Measurements from ENCODE around the gene RALGPS1. TPM values are rescaled to one million over a fixed set of nuclear protein-coding genes. Genes with fewer than 3 reads are reported as not detected.

Gene RALGPS1
- total and polyA plus RNA-seq, 5 donors from 2014 or later, result 1.8 to 10.3 (median 3.3) TPM

- no peak for DNase-seq
- Mint-ChIP-seq H3K36me3 (no peaks in the 10 kb centered on the region), H3K4me1 (peaks cover 0 to 8% (median 5%) of the 10 kb centered on the region in 4 donors), H3K27ac (no peak overlapping the region), H3K9me3 (peaks cover 0 to 1% (median 0%) of the 10 kb centered on the region in 7 donors), H3K4me3 (no peak overlapping the region), H3K27me3 (peaks cover 13% of the 10 kb centered on the region)
- H3K27me3 ChIP-seq (ENCODE audit: control insufficient read depth, insufficient read depth, low read length), result no peaks in the 10 kb centered on the region
- ATAC-seq (ENCODE audit: low read depth in 2 of 2), result no peak
- no peaks in the 10 kb centered on the region for H3K36me3 ChIP-seq (ENCODE audit: control insufficient read depth, insufficient read depth, low read length)
- no peaks in the 10 kb centered on the region for H3K4me1 ChIP-seq (ENCODE audit: control insufficient read depth, insufficient read depth, low read length, poor library complexity, severe bottlenecking)
- H3K9me3 ChIP-seq (ENCODE audit: control insufficient read depth in 2 of 2, low read length in 2 of 2), result no peaks in the 10 kb centered on the region
- H3K27ac ChIP-seq (ENCODE audit: insufficient read depth, low read length, poor library complexity, severe bottlenecking), result no peak overlapping the region
- no peak overlapping the region for H3K4me3 ChIP-seq (ENCODE audit: low read depth, low read length)
These were observed 27.8 kb downstream of the RALGPS1 start for GRCh38 chr9:126942399-126942798.

DNA sequence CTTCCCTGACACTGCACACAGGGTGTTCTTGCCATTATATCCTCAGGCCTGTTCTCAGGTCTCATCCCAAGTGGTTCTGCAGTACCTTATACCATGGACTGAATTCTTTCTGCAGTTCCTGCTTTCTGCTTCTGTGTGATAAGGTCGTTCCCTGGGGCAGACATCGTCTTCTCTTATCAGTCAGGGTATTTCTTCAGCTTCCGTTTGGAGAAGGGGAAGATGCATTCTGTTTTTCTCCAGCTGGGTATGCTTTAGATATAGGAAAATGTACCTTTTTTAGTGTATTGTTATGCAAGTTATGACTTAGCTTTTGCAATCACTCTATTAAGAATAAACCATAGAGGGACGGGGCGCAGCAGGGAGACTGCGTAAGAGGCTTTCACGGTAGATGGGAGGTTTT lies 31.1 kb downstream of the RALGPS1 start:
- Mint-ChIP-seq H3K9me3 (peaks cover 0 to 1% (median 0%) of the 10 kb centered on the region in 7 donors), H3K4me3 (no peak overlapping the region), H3K36me3 (no peaks in the 10 kb centered on the region), H3K27ac (peak overlapping the region in 1 of 3 donors; percentile 5), H3K4me1 (peaks cover 0 to 3% (median 1%) of the 10 kb centered on the region in 4 donors), H3K27me3 (peaks cover 10% of the 10 kb centered on the region)
- no peaks in the 10 kb centered on the region for H3K27me3 ChIP-seq (ENCODE audit: control insufficient read depth, insufficient read depth, low read length)
- no peak overlapping the region for H3K27ac ChIP-seq (ENCODE audit: insufficient read depth, low read length, poor library complexity, severe bottlenecking)
- no peak for ATAC-seq (ENCODE audit: low read depth in 2 of 2)
- H3K4me1 ChIP-seq (ENCODE audit: control insufficient read depth, insufficient read depth, low read length, poor library complexity, severe bottlenecking), result no peaks in the 10 kb centered on the region
- H3K4me3 ChIP-seq (ENCODE audit: low read depth, low read length), result no peak overlapping the region
- DNase-seq, result no peak
- no peaks in the 10 kb centered on the region for H3K36me3 ChIP-seq (ENCODE audit: control insufficient read depth, insufficient read depth, low read length)
- H3K9me3 ChIP-seq (ENCODE audit: control insufficient read depth in 2 of 2, low read length in 2 of 2), result no peaks in the 10 kb centered on the region

- no peaks in the 10 kb centered on the region for H3K36me3 Mint-ChIP-seq
- no peak overlapping the region for H3K4me3 Mint-ChIP-seq
- H3K4me1 Mint-ChIP-seq, result no peaks in the 10 kb centered on the region
- Histone ChIP-seq H3K27ac (ENCODE audit: insufficient read depth, low read length, poor library complexity, severe bottlenecking) (no peak overlapping the region), H3K27me3 (ENCODE audit: control insufficient read depth, insufficient read depth, low read length) (no peaks in the 10 kb centered on the region), H3K4me1 (ENCODE audit: control insufficient read depth, insufficient read depth, low read length, poor library complexity, severe bottlenecking) (no peaks in the 10 kb centered on the region), H3K36me3 (ENCODE audit: control insufficient read depth, insufficient read depth, low read length) (no peaks in the 10 kb centered on the region), H3K9me3 (ENCODE audit: control insufficient read depth in 2 of 2, low read length in 2 of 2) (no peaks in the 10 kb centered on the region), H3K4me3 (ENCODE audit: low read depth, low read length) (no peak overlapping the region)
- H3K27me3 Mint-ChIP-seq, result no peaks in the 10 kb centered on the region
- no peak overlapping the region for H3K27ac Mint-ChIP-seq
- DNase-seq (peak in 1 of 3 donors; percentile 31), ATAC-seq (ENCODE audit: low read depth in 2 of 2) (no peak)
- H3K9me3 Mint-ChIP-seq, result peaks cover 0 to 1% (median 0%) of the 10 kb centered on the region in 7 donors
These were observed 32.9 kb downstream of the RALGPS1 start for GRCh38 chr9:126947529-126947928.

- no peak overlapping the region for H3K27ac ChIP-seq (ENCODE audit: insufficient read depth, low read length, poor library complexity, severe bottlenecking)
- Mint-ChIP-seq H3K27ac (peak overlapping the region in 1 of 3 donors; percentile 85), H3K27me3 (no peaks in the 10 kb centered on the region), H3K9me3 (no peaks in the 10 kb centered on the region), H3K36me3 (no peaks in the 10 kb centered on the region), H3K4me1 (no peaks in the 10 kb centered on the region), H3K4me3 (no peak overlapping the region)
- no peak for DNase-seq
- H3K9me3 ChIP-seq (ENCODE audit: control insufficient read depth in 2 of 2, low read length in 2 of 2), result no peaks in the 10 kb centered on the region
- ATAC-seq (ENCODE audit: low read depth in 2 of 2), result no peak
- H3K4me1 ChIP-seq (ENCODE audit: control insufficient read depth, insufficient read depth, low read length, poor library complexity, severe bottlenecking), result no peaks in the 10 kb centered on the region
- H3K27me3 ChIP-seq (ENCODE audit: control insufficient read depth, insufficient read depth, low read length), result no peaks in the 10 kb centered on the region
- no peak overlapping the region for H3K4me3 ChIP-seq (ENCODE audit: low read depth, low read length)
- no peaks in the 10 kb centered on the region for H3K36me3 ChIP-seq (ENCODE audit: control insufficient read depth, insufficient read depth, low read length)
These were observed 37.8 kb downstream of the RALGPS1 start for GRCh38 chr9:126952205-126952977.

GRCh38 chr9:126953041-126953809 lies 38.6 kb downstream of the RALGPS1 start:
- H3K4me3 Mint-ChIP-seq, result no peak overlapping the region
- no peak for ATAC-seq (ENCODE audit: low read depth in 2 of 2)
- Histone ChIP-seq H3K4me3 (ENCODE audit: low read depth, low read length) (no peak overlapping the region), H3K36me3 (ENCODE audit: control insufficient read depth, insufficient read depth, low read length) (no peaks in the 10 kb centered on the region), H3K27ac (ENCODE audit: insufficient read depth, low read length, poor library complexity, severe bottlenecking) (no peak overlapping the region), H3K4me1 (ENCODE audit: control insufficient read depth, insufficient read depth, low read length, poor library complexity, severe bottlenecking) (no peaks in the 10 kb centered on the region), H3K27me3 (ENCODE audit: control insufficient read depth, insufficient read depth, low read length) (no peaks in the 10 kb centered on the region), H3K9me3 (ENCODE audit: control insufficient read depth in 2 of 2, low read length in 2 of 2) (no peaks in the 10 kb centered on the region)
- no peaks in the 10 kb centered on the region for H3K4me1 Mint-ChIP-seq
- no peak for DNase-seq
- H3K27me3 Mint-ChIP-seq, result no peaks in the 10 kb centered on the region
- H3K27ac Mint-ChIP-seq, result no peak overlapping the region
- H3K36me3 Mint-ChIP-seq, result no peaks in the 10 kb centered on the region
- no peaks in the 10 kb centered on the region for H3K9me3 Mint-ChIP-seq

- Histone ChIP-seq H3K4me1 (ENCODE audit: control insufficient read depth, insufficient read depth, low read length, poor library complexity, severe bottlenecking) (no peaks in the 10 kb centered on the region), H3K27ac (ENCODE audit: insufficient read depth, low read length, poor library complexity, severe bottlenecking) (no peak overlapping the region), H3K36me3 (ENCODE audit: control insufficient read depth, insufficient read depth, low read length) (no peaks in the 10 kb centered on the region), H3K4me3 (ENCODE audit: low read depth, low read length) (no peak overlapping the region), H3K9me3 (ENCODE audit: control insufficient read depth in 2 of 2, low read length in 2 of 2) (no peaks in the 10 kb centered on the region), H3K27me3 (ENCODE audit: control insufficient read depth, insufficient read depth, low read length) (no peaks in the 10 kb centered on the region)
- no peaks in the 10 kb centered on the region for H3K36me3 Mint-ChIP-seq
- no peaks in the 10 kb centered on the region for H3K9me3 Mint-ChIP-seq
- no peak for ATAC-seq (ENCODE audit: low read depth in 2 of 2)
- H3K4me3 Mint-ChIP-seq, result no peak overlapping the region
- DNase-seq, result no peak
- H3K27me3 Mint-ChIP-seq, result no peaks in the 10 kb centered on the region
- H3K27ac Mint-ChIP-seq, result no peak overlapping the region
- H3K4me1 Mint-ChIP-seq, result peaks cover 0 to 4% (median 0%) of the 10 kb centered on the region in 4 donors
These were observed 41.2 kb downstream of the RALGPS1 start for GRCh38 chr9:126955811-126956210.

- no peak overlapping the region for H3K27ac Mint-ChIP-seq
- H3K4me1 ChIP-seq (ENCODE audit: control insufficient read depth, insufficient read depth, low read length, poor library complexity, severe bottlenecking), result no peaks in the 10 kb centered on the region
- H3K4me3 Mint-ChIP-seq, result no peak overlapping the region
- no peak overlapping the region for H3K27ac ChIP-seq (ENCODE audit: insufficient read depth, low read length, poor library complexity, severe bottlenecking)
- no peak for ATAC-seq (ENCODE audit: low read depth in 2 of 2)
- no peaks in the 10 kb centered on the region for H3K9me3 Mint-ChIP-seq
- no peak for DNase-seq
- H3K4me1 Mint-ChIP-seq, result peaks cover 0 to 4% (median 0%) of the 10 kb centered on the region in 4 donors
- H3K27me3 ChIP-seq (ENCODE audit: control insufficient read depth, insufficient read depth, low read length), result no peaks in the 10 kb centered on the region
- no peaks in the 10 kb centered on the region for H3K27me3 Mint-ChIP-seq
- H3K4me3 ChIP-seq (ENCODE audit: low read depth, low read length), result no peak overlapping the region
- H3K36me3 Mint-ChIP-seq, result no peaks in the 10 kb centered on the region
- H3K36me3 ChIP-seq (ENCODE audit: control insufficient read depth, insufficient read depth, low read length), result no peaks in the 10 kb centered on the region
- no peaks in the 10 kb centered on the region for H3K9me3 ChIP-seq (ENCODE audit: control insufficient read depth in 2 of 2, low read length in 2 of 2)
These were observed 42.5 kb downstream of the RALGPS1 start for GRCh38 chr9:126956917-126957686.

Measured in CD4-positive, CD25-positive, alpha-beta regulatory T cell (primary cell).